Measurements from ENCODE around the gene PHACTR1.

- TF ChIP-seq POLR2AphosphoS5 (IDR thresholded peaks at IDR 0.05; ENCODE audit: low read depth, low read length) (no peak), CTCF (IDR thresholded peaks at IDR 0.05) (no peak), REST (IDR thresholded peaks at IDR 0.05; ENCODE audit: insufficient read depth in 1 of 2, low read depth in 2 of 2, low read length in 1 of 2) (no peak), SIN3A (IDR thresholded peaks at IDR 0.05; ENCODE audit: borderline replicate concordance, insufficient read depth, low read depth, low read length) (no peak)
Measured at GRCh38 chr6:13066050-13066449, 349.5 kb downstream of the PHACTR1 start.
